Measurements from ENCODE around the gene BRPF3.

The BRPF3 gene

DNA sequence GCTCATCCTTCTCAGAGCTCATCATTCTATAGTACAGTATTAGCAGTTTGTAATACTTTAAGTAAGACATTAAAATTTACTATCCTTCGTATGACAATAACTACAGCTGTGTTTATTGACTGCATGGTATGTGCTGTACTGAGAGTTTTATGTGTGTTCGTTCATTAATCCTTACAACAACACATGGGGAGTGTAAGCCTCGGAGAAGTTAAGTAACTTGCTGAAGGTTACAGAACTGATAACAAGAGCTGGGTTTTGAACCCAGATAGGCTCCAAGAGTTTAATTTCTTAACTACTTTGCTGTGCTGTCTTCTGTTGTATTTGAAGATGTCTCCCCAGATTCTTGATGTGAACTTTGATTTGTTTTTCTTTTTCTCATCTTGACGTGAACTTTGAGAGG is 23.7 kb downstream of the BRPF3 start:
- Histone ChIP-seq H3K27me3 (ENCODE audit: insufficient read depth, low read length) (no peaks in the 10 kb centered on the region), H3K9ac (ENCODE audit: low read length) (no peak overlapping the region), H4K20me1 (ENCODE audit: insufficient read depth, low read length) (no peaks in the 10 kb centered on the region), H3K9me2 (ENCODE audit: low read depth, low read length) (no peaks in the 10 kb centered on the region), H3K36me3 (ENCODE audit: insufficient read depth, low read length) (peaks cover 57% of the 10 kb centered on the region), H2AFZ (ENCODE audit: low read length) (no peak overlapping the region), H3K9me3 (ENCODE audit: low read length) (no peaks in the 10 kb centered on the region), H3F3A (ENCODE audit: insufficient read depth, low read length) (no peaks in the 10 kb centered on the region), H3K4me2 (ENCODE audit: low read length) (no peak overlapping the region), H3K4me1 (ENCODE audit: insufficient read depth, low read length, severe bottlenecking) (no peaks in the 10 kb centered on the region), H3K27ac (ENCODE audit: low read depth, low read length, poor library complexity, severe bottlenecking) (no peak overlapping the region), H3K79me2 (ENCODE audit: insufficient read depth, low read length) (no peaks in the 10 kb centered on the region), H3K4me3 (ENCODE audit: low read depth, low read length, poor library complexity, severe bottlenecking) (no peak overlapping the region)
- TF ChIP-seq EZH2 (IDR thresholded peaks at IDR 0.05; ENCODE audit: borderline replicate concordance, low read length) = no peak
- TF ChIP-seq, protein P1, sequence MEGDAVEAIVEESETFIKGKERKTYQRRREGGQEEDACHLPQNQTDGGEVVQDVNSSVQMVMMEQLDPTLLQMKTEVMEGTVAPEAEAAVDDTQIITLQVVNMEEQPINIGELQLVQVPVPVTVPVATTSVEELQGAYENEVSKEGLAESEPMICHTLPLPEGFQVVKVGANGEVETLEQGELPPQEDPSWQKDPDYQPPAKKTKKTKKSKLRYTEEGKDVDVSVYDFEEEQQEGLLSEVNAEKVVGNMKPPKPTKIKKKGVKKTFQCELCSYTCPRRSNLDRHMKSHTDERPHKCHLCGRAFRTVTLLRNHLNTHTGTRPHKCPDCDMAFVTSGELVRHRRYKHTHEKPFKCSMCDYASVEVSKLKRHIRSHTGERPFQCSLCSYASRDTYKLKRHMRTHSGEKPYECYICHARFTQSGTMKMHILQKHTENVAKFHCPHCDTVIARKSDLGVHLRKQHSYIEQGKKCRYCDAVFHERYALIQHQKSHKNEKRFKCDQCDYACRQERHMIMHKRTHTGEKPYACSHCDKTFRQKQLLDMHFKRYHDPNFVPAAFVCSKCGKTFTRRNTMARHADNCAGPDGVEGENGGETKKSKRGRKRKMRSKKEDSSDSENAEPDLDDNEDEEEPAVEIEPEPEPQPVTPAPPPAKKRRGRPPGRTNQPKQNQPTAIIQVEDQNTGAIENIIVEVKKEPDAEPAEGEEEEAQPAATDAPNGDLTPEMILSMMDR (IDR thresholded peaks at IDR 0.05; ENCODE audit: low read length) = no peak

DNA sequence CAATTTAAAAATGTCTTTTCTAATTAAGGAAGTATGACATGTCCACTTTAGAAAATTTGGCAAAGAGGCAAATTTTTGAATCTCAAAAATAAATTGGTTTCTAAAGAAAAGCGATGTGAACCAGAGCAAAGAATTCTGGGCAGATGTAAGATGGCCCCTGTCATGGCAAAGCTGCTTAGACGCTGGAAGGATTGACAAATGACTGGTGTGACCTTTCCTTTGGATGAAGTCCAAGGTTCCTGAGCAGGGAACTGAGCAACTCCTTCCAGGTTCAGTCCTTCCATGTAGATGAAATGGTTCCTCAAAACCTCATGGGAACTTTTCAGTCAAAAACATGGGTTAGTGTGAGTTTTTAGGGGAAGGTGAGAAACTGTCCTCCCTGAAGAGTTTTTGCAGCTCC is 25.1 kb downstream of the BRPF3 start:
- peaks cover 46% of the 10 kb centered on the region for H3K36me3 ChIP-seq (ENCODE audit: insufficient read depth, low read length)

DNA sequence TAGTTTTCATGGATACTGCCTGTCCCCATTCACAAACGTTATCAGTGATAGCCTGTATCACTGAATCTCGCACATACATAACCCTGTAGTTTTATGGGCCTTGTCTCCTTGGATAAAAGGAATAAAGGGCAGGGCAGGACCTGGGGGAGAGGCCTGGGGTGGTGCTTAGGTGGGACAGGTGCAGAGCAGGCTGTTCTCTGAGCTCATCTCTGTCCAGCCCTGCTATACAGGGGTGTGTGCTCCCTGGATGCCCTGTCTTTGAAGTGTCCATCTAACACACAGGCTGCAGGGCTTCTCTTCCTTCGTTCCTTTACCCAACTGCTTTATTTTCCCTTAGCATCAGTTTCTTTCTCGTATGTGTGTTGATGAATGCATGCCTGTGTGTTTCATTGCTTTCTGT is 26.4 kb downstream of the BRPF3 start:
- Histone ChIP-seq H3F3A (ENCODE audit: insufficient read depth, low read length) (no peaks in the 10 kb centered on the region), H3K9ac (ENCODE audit: low read length) (no peak overlapping the region), H3K27ac (ENCODE audit: low read depth, low read length, poor library complexity, severe bottlenecking) (no peak overlapping the region), H3K4me3 (ENCODE audit: low read depth, low read length, poor library complexity, severe bottlenecking) (no peak overlapping the region), H2AFZ (ENCODE audit: low read length) (no peak overlapping the region), H3K4me2 (ENCODE audit: low read length) (no peak overlapping the region), H3K27me3 (ENCODE audit: insufficient read depth, low read length) (no peaks in the 10 kb centered on the region), H3K9me3 (ENCODE audit: low read length) (no peaks in the 10 kb centered on the region), H3K9me2 (ENCODE audit: low read depth, low read length) (no peaks in the 10 kb centered on the region), H4K20me1 (ENCODE audit: insufficient read depth, low read length) (no peaks in the 10 kb centered on the region), H3K36me3 (ENCODE audit: insufficient read depth, low read length) (peaks cover 41% of the 10 kb centered on the region), H3K4me1 (ENCODE audit: insufficient read depth, low read length, severe bottlenecking) (no peaks in the 10 kb centered on the region), H3K79me2 (ENCODE audit: insufficient read depth, low read length) (no peaks in the 10 kb centered on the region)
- TF ChIP-seq, protein P1 (IDR thresholded peaks at IDR 0.05; ENCODE audit: low read length) = no peak
- TF ChIP-seq EZH2 (IDR thresholded peaks at IDR 0.05; ENCODE audit: borderline replicate concordance, low read length) = no peak

More for the DNA sequence above, 25.1 kb downstream of the BRPF3 start:
- Histone ChIP-seq H3K9ac (ENCODE audit: low read length) (no peak overlapping the region), H3K9me3 (ENCODE audit: low read length) (no peaks in the 10 kb centered on the region), H3K9me2 (ENCODE audit: low read depth, low read length) (no peaks in the 10 kb centered on the region), H3K27ac (ENCODE audit: low read depth, low read length, poor library complexity, severe bottlenecking) (no peak overlapping the region), H4K20me1 (ENCODE audit: insufficient read depth, low read length) (no peaks in the 10 kb centered on the region), H3K4me2 (ENCODE audit: low read length) (no peak overlapping the region), H3K27me3 (ENCODE audit: insufficient read depth, low read length) (no peaks in the 10 kb centered on the region), H2AFZ (ENCODE audit: low read length) (no peak overlapping the region), H3K4me1 (ENCODE audit: insufficient read depth, low read length, severe bottlenecking) (no peaks in the 10 kb centered on the region), H3K79me2 (ENCODE audit: insufficient read depth, low read length) (no peaks in the 10 kb centered on the region), H3F3A (ENCODE audit: insufficient read depth, low read length) (no peaks in the 10 kb centered on the region), H3K4me3 (ENCODE audit: low read depth, low read length, poor library complexity, severe bottlenecking) (no peak overlapping the region)
- TF ChIP-seq, protein P1 (IDR thresholded peaks at IDR 0.05; ENCODE audit: low read length) = no peak
- TF ChIP-seq EZH2 (IDR thresholded peaks at IDR 0.05; ENCODE audit: borderline replicate concordance, low read length) = no peak
